ENCODE results near the gene HIF1A. TPM values are rescaled to one million over a fixed set of nuclear protein-coding genes. Genes with fewer than 3 reads are reported as not detected.

The HIF1A gene
- total RNA-seq, 8 experiments from 2014 or later = 57.7 to 164 (median 98.6) TPM

Other genes with a start within 250 kb of the HIF1A start
- 10 to 100 TPM in 4 of 8 experiments, 1 to 10 TPM in 4; 7.8 to 15.6 (median 11.5) TPM for gene SNAPC1, start 66.9 kb downstream of the HIF1A start, total RNA-seq
- gene SYT16, start 117.2 kb downstream of the HIF1A start, total RNA-seq = 10 to 100 TPM in 1 of 8 experiments, 1 to 10 TPM in 4, under 1 TPM in 3; 0.04 to 18.2 (median 4.5) TPM

Data from motor neuron (in vitro differentiated cells).